ENCODE results near the gene ADCY1. TPM values are rescaled to one million over a fixed set of nuclear protein-coding genes. Genes with fewer than 3 reads are reported as not detected.

Gene ADCY1
- polyA plus RNA-seq, 12 donors, result 10.5 to 18.9 (median 13.3) TPM; not detected in 1

GRCh38 chr7:45575501-45576248, 1.5 kb downstream of the ADCY1 start:
- DNase-seq, result no peak

- DNase-seq, result no peak
Observed at GRCh38 chr7:45576249-45576929, 2.2 kb downstream of the ADCY1 start.

GRCh38 chr7:45578022-45578421, 3.9 kb downstream of the ADCY1 start:
- DNase-seq, result no peak

- DNase-seq, result no peak
Observed at GRCh38 chr7:45578467-45578866, 4.3 kb downstream of the ADCY1 start.

GRCh38 chr7:45579391-45579801, 5.2 kb downstream of the ADCY1 start:
- DNase-seq, result no peak

- DNase-seq, result no peak
Observed at GRCh38 chr7:45580053-45580872, 6.1 kb downstream of the ADCY1 start.

- DNase-seq, result no peak
Observed at GRCh38 chr7:45581271-45581780, 7.2 kb downstream of the ADCY1 start.

GRCh38 chr7:45582136-45582749, 8.1 kb downstream of the ADCY1 start:
- no peak for DNase-seq

GRCh38 chr7:45582868-45583277, 8.7 kb downstream of the ADCY1 start:
- no peak for DNase-seq

GRCh38 chr7:45583296-45583695, 9.1 kb downstream of the ADCY1 start:
- no peak for DNase-seq

- DNase-seq, result no peak
Observed at GRCh38 chr7:45584261-45585210, 10.4 kb downstream of the ADCY1 start.

GRCh38 chr7:45585628-45586027, 11.5 kb downstream of the ADCY1 start:
- no peak for DNase-seq

GRCh38 chr7:45586542-45587520, 12.7 kb downstream of the ADCY1 start:
- no peak for DNase-seq

GRCh38 chr7:45588466-45588865, 14.3 kb downstream of the ADCY1 start:
- DNase-seq, result no peak

- DNase-seq, result no peak
Observed at GRCh38 chr7:45589061-45589460, 14.9 kb downstream of the ADCY1 start.

GRCh38 chr7:45589915-45590678, 15.9 kb downstream of the ADCY1 start:
- no peak for DNase-seq

GRCh38 chr7:45590679-45591057, 16.5 kb downstream of the ADCY1 start:
- DNase-seq, result no peak

GRCh38 chr7:45591101-45591906, 17.1 kb downstream of the ADCY1 start:
- DNase-seq, result no peak
